Left ventricle myocardium inferior (tissue), 1 donor: ENCODE results near the gene SMARCD3. TPM values are rescaled to one million over a fixed set of nuclear protein-coding genes. Genes with fewer than 3 reads are reported as not detected.

ENCODE experiments used
- DNase-seq: peaks from one replicate; pipeline ENCODE4 v3.0.0-alpha.2; 2020
- H3K27ac ChIP-seq: fragments of 200-600 bp; replicated peaks from 2 replicates; pipeline ENCODE4 v1.8.0; 2021
- H3K27me3 ChIP-seq: fragments of 200-600 bp; 2 replicates; pipeline ENCODE4 v1.8.0; 2021; ENCODE audit warnings: low read depth
- H3K36me3 ChIP-seq: fragments of 200-600 bp; 2 replicates; pipeline ENCODE4 v1.8.0; 2021
- H3K4me1 ChIP-seq: fragments of 200-600 bp; 2 replicates; pipeline ENCODE4 v1.8.0; 2021
- H3K4me3 ChIP-seq: fragments of 200-600 bp; 2 replicates; pipeline ENCODE4 v1.8.0; 2021; ENCODE audit warnings: mild to moderate bottlenecking, moderate library complexity
- H3K9me3 ChIP-seq: fragments of 200-600 bp; replicated peaks from 2 replicates; pipeline ENCODE4 v1.8.0; 2021
- intact Hi-C: fragments of 100-400 bp; cut with micrococcal nuclease; formaldehyde crosslinking; loops from one replicate; pipeline ENCODE4 v1.11.0; 2022
- total RNA-seq: library from RNA; stranded (reverse); fragmentation: NEBNext Ultra II Directional; extraction: Animal tissue kit (Norgen Biotek cat#: 25700); gene quantifications from one replicate; pipeline ENCODE4 v1.2.1, GENCODE V29; 2021
- TF ChIP-seq, protein P1 (sequence below): fragments of 200-600 bp; IDR thresholded peaks from 2 replicates; pipeline ENCODE4 v1.8.0; 2021; ENCODE audit warnings: antibody characterized with exemption, mild to moderate bottlenecking, borderline replicate concordance
- donor health status: DM: no; HTN: yes; CAD: no; lungs with severe emphysema.

SMARCD3 gene
- total RNA-seq, 1 donor from 2014 or later: 104 TPM

DNA sequence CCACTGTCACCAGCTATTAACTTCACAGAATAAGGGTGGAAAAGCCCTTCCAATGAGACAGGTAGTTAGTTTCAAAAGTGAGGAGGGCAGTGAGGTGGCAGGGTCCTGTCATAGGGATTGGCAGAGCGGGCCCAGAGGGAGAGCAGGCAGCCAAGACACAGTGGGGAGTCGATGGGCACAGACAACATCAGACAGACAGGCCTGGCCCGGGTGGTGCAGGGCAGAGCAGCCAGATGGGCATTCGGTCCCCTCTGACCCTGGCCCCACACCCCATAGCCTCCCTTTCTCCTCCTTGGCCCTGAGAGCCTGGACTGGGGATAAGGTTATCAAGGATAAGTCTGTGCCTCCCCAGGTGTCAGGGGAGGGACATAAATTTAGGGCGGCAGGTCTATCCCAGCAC is 31.4 kb upstream of the SMARCD3 start:
- Histone ChIP-seq H3K4me3 (no peak overlapping the region), H3K36me3 (no peaks in the 10 kb centered on the region), H3K27ac (no peak overlapping the region), H3K9me3 (no peaks in the 10 kb centered on the region), H3K4me1 (peaks cover 7% of the 10 kb centered on the region), H3K27me3 (peaks cover 71% of the 10 kb centered on the region)
- intact Hi-C loops: no loop called here
- no peak for DNase-seq
- TF ChIP-seq, protein P1, sequence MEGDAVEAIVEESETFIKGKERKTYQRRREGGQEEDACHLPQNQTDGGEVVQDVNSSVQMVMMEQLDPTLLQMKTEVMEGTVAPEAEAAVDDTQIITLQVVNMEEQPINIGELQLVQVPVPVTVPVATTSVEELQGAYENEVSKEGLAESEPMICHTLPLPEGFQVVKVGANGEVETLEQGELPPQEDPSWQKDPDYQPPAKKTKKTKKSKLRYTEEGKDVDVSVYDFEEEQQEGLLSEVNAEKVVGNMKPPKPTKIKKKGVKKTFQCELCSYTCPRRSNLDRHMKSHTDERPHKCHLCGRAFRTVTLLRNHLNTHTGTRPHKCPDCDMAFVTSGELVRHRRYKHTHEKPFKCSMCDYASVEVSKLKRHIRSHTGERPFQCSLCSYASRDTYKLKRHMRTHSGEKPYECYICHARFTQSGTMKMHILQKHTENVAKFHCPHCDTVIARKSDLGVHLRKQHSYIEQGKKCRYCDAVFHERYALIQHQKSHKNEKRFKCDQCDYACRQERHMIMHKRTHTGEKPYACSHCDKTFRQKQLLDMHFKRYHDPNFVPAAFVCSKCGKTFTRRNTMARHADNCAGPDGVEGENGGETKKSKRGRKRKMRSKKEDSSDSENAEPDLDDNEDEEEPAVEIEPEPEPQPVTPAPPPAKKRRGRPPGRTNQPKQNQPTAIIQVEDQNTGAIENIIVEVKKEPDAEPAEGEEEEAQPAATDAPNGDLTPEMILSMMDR: no peak

DNA sequence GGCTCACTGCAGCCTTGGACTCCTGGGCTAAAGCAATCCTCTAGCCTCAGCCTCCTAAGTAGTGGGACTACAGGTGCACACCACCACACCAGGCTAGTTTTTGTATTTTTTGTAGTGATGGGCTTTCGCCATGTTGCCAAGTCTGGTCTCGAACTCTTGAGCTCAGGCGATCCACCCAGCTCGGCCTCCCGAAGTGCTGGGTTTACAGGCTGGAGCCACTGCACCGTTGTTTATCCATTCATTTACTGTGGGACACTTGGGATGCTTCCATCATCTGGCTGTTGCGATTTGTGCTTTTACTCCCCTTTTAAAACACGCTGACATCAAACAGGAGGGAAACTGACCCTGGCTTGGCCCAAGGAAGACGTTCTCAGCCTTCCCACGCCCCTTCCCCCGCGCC is 30.5 kb upstream of the SMARCD3 start:
- intact Hi-C loops: no loop called here
- DNase-seq: no peak
- TF ChIP-seq, protein P1: no peak
- Histone ChIP-seq H3K27ac (no peak overlapping the region), H3K36me3 (no peaks in the 10 kb centered on the region), H3K27me3 (peaks cover 64% of the 10 kb centered on the region), H3K4me3 (no peak overlapping the region), H3K9me3 (no peaks in the 10 kb centered on the region), H3K4me1 (peaks cover 7% of the 10 kb centered on the region)

DNA sequence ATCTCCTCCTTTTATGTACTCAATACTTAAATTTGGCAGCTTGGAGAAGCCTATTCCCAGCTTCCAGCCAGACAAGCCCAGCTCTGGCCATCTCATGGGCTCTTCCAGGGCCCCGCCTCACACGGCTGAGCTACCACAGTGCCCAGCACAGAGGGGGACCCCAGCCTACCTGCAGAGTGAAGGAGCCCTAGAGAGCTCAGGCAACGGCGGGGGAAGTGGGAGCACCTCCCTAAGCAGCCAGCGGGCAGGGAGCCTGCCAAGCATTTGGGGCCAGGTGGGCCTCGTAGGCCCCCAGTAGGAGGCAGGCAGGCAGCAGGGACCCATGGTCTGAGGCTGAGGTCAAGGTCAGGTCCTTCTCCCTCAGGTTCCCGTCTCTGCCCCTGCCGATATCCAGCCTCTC is 29.1 kb upstream of the SMARCD3 start:
- Histone ChIP-seq H3K27me3 (peaks cover 50% of the 10 kb centered on the region), H3K36me3 (no peaks in the 10 kb centered on the region), H3K4me3 (peak overlapping the region; percentile 62), H3K4me1 (peaks cover 16% of the 10 kb centered on the region), H3K27ac (no peak overlapping the region), H3K9me3 (no peaks in the 10 kb centered on the region)
- DNase-seq: no peak
- intact Hi-C loops: no loop called here
- TF ChIP-seq, protein P1: no peak

DNA sequence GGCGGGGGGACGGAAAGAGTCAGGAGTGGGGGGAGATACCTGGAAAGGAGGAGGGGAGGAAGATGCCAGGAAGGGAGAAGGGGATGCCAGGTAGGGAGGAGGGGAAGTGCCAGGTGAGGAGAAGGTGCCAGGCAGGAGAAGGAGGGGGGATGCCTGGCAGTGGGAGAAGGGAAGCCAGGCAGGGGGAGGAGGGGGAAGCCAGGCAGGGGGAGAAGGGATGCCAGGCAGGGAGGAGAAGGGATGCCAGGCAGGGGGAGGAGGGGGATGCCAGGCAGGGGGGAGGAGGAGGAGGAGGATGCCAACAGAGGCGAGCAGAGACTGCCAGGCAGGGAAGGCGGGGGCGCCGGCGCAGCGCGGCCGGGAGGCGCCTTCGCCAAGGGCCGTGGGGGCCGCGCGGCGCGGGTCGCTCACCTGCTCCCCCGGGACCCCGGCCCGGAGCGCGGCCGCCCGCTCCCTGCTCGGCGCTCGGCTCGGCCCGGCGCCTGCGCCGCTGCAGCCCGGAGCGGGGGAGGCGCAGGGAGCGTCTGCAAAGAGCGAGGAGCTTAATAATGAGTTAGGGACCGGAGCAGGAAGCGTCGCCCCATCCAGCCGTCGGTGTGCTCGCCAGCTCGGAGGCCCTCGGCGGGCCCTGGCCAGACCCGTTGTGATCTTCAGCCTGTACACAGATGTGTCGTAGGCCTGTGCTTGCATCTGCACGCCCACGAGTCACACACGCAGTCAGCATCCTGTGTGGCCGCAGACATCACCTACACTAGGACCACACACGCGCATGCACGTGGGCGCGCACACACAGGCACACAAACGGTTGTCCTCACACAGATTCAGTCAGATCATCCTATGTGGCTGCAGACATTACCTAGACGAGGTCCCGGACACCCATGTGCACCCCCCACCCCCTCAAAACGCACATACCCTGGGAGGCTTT is 28.4 kb upstream of the SMARCD3 start:
- peaks cover 23% of the 10 kb centered on the region for H3K4me1 ChIP-seq
- TF ChIP-seq, protein P1: no peak
- DNase-seq: peak; percentile 61
- no peaks in the 10 kb centered on the region for H3K36me3 ChIP-seq
- H3K4me3 ChIP-seq: peak overlapping the region; percentile 62
- intact Hi-C loops: no loop called here
- H3K9me3 ChIP-seq: no peaks in the 10 kb centered on the region
- H3K27ac ChIP-seq: no peak overlapping the region
- H3K27me3 ChIP-seq: peaks cover 43% of the 10 kb centered on the region

DNA sequence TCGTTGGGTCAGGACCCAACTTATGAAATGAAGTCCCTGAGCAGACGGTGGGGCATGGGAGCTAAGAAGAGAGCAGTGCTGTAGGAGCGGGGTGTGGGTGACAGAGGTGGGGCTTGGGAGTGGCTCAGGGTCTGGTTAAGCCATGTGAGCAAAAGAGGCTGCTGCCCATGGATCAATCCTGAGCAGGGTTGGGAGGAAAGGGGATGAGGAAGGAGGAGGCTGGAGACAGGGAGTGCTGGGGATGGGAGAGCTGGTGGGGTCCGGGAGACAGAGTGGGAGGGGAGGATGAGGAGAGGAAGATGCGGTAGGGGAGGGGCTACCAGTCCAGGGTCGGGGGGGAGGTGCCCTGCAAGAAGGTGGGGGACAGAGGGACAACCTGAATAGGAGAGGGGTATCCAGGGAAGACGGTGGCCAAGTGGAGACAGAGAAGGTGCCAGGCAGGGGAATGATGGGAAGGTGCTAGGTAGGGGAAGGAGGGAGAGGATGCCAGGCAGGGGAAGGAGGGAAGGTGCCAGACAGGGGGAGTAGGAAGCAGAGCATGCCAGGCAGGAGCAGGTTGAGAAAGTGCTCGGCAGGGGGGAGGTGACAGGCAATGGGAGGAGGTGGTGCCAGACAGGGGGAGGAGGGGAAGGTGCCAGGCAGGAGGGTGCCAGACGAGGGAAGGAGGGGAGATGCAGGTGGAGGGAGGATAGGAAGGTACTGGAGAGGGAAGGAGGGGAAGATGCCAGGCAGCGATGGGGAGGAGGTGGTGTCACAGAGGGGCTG is 27.5 kb upstream of the SMARCD3 start:
- peaks cover 23% of the 10 kb centered on the region for H3K4me1 ChIP-seq
- no peak overlapping the region for H3K27ac ChIP-seq
- no peak for DNase-seq
- no peaks in the 10 kb centered on the region for H3K36me3 ChIP-seq
- peak overlapping the region; percentile 62 for H3K4me3 ChIP-seq
- TF ChIP-seq, protein P1: no peak
- H3K27me3 ChIP-seq: peaks cover 34% of the 10 kb centered on the region
- H3K9me3 ChIP-seq: no peaks in the 10 kb centered on the region
- intact Hi-C loops: no loop called here
